ENCODE data around the gene RBCK1. TPM values are rescaled to one million over a fixed set of nuclear protein-coding genes. Genes with fewer than 3 reads are reported as not detected.

RBCK1 gene
- total RNA-seq (10 to 100 TPM; 37.0 to 77.7 (median 47.1) TPM), polyA plus RNA-seq (10 to 100 TPM; 50.6 to 60.9 TPM)
- long read RNA-seq, donor 1, transcript RBCK1-202 (12 exons, 2,774 nt), result major isoform, 58 of 110 reads
- long read RNA-seq, donor 1, transcript RBCK1-213 (3 exons, 1,200 nt), result minor isoform, 5 of 110 reads
- long read RNA-seq, donor 1, partial matches to known transcripts, result 37 of 110 reads
- long read RNA-seq, donor 1, other reads (novel, unspliced or antisense), result 8 of 110 reads
- long read RNA-seq, donor 2, transcript RBCK1-202 (12 exons, 2,774 nt), result major isoform, 221 of 334 reads
- long read RNA-seq, donor 2, partial matches to known transcripts, result 64 of 334 reads
- long read RNA-seq, donor 2, other reads (novel, unspliced or antisense), result 37 of 334 reads
- long read RNA-seq, donor 3, transcript RBCK1-202 (12 exons, 2,774 nt), result major isoform, 49 of 96 reads
- long read RNA-seq, donor 3, partial matches to known transcripts, result 35 of 96 reads
- long read RNA-seq, donor 3, other reads (novel, unspliced or antisense), result 5 of 96 reads

GRCh38 chr20:407953-408842 lies at the start of gene RBCK1:
Gene RBCK1 (plus strand): TSS chr20:408299. CDS start chr20:408758, 459 bp downstream.
- 0 to 1% (median 1%) methylated on average over 39 to 79 of the region's 87 CpGs for WGBS, 4 donors
- ATAC-seq (peak; percentile 81 to 94 (median 92)), DNase-seq (peak; percentile 90 to 92 (median 91))
- Histone ChIP-seq H3K4me1 (peaks cover 4 to 29% (median 19%) of the 10 kb centered on the region in 12 donors), H3K27ac (peak within 1 kb of the TSS; percentile 92 to 98 (median 95)), H3K27me3 (no peaks in the 10 kb centered on the region), H3K36me3 (peaks cover 0 to 35% (median 25%) of the 10 kb centered on the region in 9 donors), H3K4me3 (peak within 1 kb of the TSS; percentile 81 to 100 (median 96)), H3K9me3 (peaks cover 0 to 3% (median 0%) of the 10 kb centered on the region in 12 donors)
- peak in 1 of 2 donors; percentile 45 for TF ChIP-seq POLR2A (IDR thresholded peaks at IDR 0.05)
- TF ChIP-seq, protein P1, sequence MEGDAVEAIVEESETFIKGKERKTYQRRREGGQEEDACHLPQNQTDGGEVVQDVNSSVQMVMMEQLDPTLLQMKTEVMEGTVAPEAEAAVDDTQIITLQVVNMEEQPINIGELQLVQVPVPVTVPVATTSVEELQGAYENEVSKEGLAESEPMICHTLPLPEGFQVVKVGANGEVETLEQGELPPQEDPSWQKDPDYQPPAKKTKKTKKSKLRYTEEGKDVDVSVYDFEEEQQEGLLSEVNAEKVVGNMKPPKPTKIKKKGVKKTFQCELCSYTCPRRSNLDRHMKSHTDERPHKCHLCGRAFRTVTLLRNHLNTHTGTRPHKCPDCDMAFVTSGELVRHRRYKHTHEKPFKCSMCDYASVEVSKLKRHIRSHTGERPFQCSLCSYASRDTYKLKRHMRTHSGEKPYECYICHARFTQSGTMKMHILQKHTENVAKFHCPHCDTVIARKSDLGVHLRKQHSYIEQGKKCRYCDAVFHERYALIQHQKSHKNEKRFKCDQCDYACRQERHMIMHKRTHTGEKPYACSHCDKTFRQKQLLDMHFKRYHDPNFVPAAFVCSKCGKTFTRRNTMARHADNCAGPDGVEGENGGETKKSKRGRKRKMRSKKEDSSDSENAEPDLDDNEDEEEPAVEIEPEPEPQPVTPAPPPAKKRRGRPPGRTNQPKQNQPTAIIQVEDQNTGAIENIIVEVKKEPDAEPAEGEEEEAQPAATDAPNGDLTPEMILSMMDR (IDR thresholded peaks at IDR 0.05), result peak in 2 of 12 donors; percentile 12 to 14
- intact Hi-C loops (cut with DNase I), result loop anchor here in 7 of 10 donors (2.0 to 10.0 kb wide), 10 partner anchors 46 to 134 kb away; partner anchors contain the start of genes TBC1D20 (in 3 of the 7), CSNK2A1 (in 1 of the 7) and NRSN2 (in 1 of the 7)

- ATAC-seq, result no peak
- Histone ChIP-seq H3K9me3 (no peaks in the 10 kb centered on the region), H3K4me1 (peaks cover 0 to 19% (median 1%) of the 10 kb centered on the region in 12 donors), H3K27ac (no peak overlapping the region), H3K36me3 (no peaks in the 10 kb centered on the region), H3K27me3 (no peaks in the 10 kb centered on the region), H3K4me3 (no peak overlapping the region)
- no peak for DNase-seq
- intact Hi-C loops (cut with DNase I), result loop anchor here in 8 of 10 donors (5.0 to 10.0 kb wide), 8 partner anchors 66 to 386 kb away; partner anchors contain the start of gene SRXN1 (in 1 of the 8)
- no peak for TF ChIP-seq POLR2A (IDR thresholded peaks at IDR 0.05)
- TF ChIP-seq, protein P1 (IDR thresholded peaks at IDR 0.05), result no peak
- 72 to 84% (median 80%) methylated on average over 4 of the region's 4 CpGs for whole genome bisulfite sequencing, 4 donors
These were observed 49.1 kb upstream of the RBCK1 start for GRCh38 chr20:358891-359555.

DNA sequence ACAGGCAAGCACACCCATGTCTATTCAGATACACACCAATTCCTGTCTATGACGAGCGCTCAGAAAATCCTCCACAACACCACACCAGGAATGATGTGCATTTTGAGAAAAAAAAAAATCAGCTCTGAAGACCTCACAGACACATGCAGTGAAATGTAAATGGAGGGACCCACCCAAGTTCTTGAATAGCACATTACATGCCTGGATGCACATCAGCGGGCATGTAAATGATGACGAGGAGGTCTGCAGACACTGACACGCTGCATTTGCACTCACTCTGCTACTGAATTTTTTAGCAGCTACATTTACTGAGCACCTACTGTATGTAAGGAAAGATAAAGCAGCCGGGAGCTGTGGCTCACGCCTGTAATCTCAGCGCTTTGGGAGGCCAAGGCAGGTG lies 46.5 kb upstream of the RBCK1 start:
- 84 to 93% (median 92%) methylated on average over 8 of the region's 8 CpGs for WGBS, 4 donors
- ATAC-seq (no peak), DNase-seq (no peak)
- Histone ChIP-seq H3K4me1 (peaks cover 0 to 12% (median 0%) of the 10 kb centered on the region in 12 donors), H3K36me3 (no peaks in the 10 kb centered on the region), H3K27ac (no peak overlapping the region), H3K4me3 (no peak overlapping the region), H3K27me3 (no peaks in the 10 kb centered on the region), H3K9me3 (no peaks in the 10 kb centered on the region)
- intact Hi-C loops (cut with DNase I), result loop anchor here in 1 of 10 donors (5.0 kb wide), 1 partner anchor 46 kb away; the partner anchor contains the start of gene RBCK1
- TF ChIP-seq, protein P1 (IDR thresholded peaks at IDR 0.05), result no peak
- TF ChIP-seq POLR2A (IDR thresholded peaks at IDR 0.05), result no peak
